Epithelial cell of proximal tubule (primary cell): ENCODE results near the gene EGFL8. TPM values are rescaled to one million over a fixed set of nuclear protein-coding genes. Genes with fewer than 3 reads are reported as not detected.

Experiments
- DNase-seq: peaks from one replicate; pipeline ENCODE4 v3.0.0-alpha.2; 2011; ENCODE audit warnings: low read depth
- H3K4me3 ChIP-seq: 2 replicates; pipeline ENCODE4 v1.5.1; 2011; ENCODE audit warnings: low read depth, mild to moderate bottlenecking, low read length
- total RNA-seq: library from RNA; depleted of rRNA; stranded (reverse); fragments of >200 nt; gene quantifications from 2 replicates; pipeline ENCODE4 v1.2.3, GENCODE V29; 2015
- TF ChIP-seq, protein P1 (sequence below): conservative IDR thresholded peaks from 2 replicates; pipeline ENCODE4 v1.5.1; 2012; ENCODE audit warnings: low read depth, mild to moderate bottlenecking, low read length

Gene EGFL8
- total RNA-seq = 3.1 and 6.5 TPM in 2 replicates

DNA sequence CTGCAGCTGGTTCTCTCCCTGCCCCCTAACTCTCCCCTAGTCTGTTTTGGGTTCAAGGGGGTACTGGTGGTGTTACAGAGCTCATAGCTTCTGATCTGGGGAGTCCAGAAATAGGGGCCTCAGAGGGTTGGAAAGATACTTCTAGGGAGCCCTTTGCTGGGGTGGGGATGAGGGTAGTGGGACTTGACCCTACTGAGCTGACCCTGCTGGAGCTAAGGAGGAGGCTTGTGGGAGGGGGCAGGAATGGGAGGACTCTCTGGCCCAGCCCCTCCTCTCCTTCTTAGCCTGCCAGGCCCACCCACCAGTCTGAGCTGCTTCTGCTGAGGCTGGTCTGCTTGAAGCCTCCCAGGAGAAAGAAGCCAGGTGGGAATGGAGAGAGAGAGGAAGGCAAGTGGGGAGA lies at the start of gene EGFL8:
TSS of gene EGFL8 (plus strand) at position 301 of the 400 bp plus-strand sequence. CDS start 1,571 bp downstream, outside the sequence.
- no peak within 1 kb of the TSS for H3K4me3 ChIP-seq
- TF ChIP-seq, protein P1, sequence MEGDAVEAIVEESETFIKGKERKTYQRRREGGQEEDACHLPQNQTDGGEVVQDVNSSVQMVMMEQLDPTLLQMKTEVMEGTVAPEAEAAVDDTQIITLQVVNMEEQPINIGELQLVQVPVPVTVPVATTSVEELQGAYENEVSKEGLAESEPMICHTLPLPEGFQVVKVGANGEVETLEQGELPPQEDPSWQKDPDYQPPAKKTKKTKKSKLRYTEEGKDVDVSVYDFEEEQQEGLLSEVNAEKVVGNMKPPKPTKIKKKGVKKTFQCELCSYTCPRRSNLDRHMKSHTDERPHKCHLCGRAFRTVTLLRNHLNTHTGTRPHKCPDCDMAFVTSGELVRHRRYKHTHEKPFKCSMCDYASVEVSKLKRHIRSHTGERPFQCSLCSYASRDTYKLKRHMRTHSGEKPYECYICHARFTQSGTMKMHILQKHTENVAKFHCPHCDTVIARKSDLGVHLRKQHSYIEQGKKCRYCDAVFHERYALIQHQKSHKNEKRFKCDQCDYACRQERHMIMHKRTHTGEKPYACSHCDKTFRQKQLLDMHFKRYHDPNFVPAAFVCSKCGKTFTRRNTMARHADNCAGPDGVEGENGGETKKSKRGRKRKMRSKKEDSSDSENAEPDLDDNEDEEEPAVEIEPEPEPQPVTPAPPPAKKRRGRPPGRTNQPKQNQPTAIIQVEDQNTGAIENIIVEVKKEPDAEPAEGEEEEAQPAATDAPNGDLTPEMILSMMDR = no peak
- DNase-seq = no peak

DNA sequence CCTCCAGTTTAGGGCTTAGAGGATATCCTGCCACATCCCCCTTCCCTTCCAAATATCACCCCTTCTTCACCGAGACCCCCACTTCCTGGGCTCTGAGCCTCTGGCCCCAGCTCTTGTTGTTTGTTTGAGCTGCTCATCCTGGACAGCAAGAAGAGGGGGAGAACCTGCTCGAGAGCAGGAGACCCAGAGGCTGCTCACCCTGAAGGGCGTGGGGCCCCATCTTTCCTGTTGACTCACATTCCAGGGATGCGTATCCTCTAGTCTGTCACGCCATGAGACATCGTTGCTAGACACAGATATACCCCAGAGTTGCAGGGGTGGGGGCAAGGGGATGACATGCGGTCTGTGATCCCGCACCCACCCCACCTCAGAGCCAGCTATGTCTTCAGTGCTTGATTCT lies 49.6 kb upstream of the EGFL8 start:
- TF ChIP-seq, protein P1 = no peak
- DNase-seq = no peak
- H3K4me3 ChIP-seq = no peak overlapping the region

DNA sequence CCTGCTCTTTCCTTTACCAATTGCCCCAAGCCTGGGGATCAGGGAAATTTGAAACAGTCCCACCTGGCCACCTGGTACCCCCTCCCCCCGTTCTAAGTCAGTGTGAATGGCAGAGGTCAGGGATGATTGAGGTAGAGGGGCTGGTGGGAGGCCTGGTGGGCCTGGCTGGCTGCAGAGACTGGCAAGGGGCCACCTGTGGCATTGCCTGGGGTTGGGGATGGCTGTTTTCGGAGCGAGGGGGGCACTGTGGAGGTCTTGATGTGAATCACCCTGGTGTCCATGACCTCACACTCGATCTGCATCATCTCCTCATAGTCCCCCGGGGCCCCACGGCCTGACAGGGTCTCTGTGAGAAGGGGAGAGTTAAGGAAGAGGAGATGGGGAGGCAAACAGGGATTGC lies 48.8 kb upstream of the EGFL8 start:
- TF ChIP-seq, protein P1 = no peak
- no peak overlapping the region for H3K4me3 ChIP-seq
- no peak for DNase-seq

DNA sequence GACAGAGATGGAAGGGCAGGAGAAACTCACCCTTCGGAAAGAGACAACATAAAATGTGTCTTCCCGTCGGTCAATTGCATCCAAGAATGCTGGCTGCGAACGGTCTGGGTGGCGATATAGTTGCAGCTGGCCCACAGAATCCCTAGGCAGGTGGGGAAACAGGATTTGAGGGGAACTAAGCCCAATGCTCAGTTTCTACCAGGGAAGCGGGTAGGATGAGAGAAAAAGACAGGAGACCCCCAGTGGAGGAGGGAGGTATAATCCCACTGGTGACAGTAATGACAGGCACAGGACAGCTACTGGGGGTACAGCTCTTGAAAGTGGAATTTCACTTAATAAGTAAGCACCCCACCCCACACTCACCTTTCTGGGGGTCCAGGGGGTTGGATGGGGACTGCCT lies 47.7 kb upstream of the EGFL8 start:
- TF ChIP-seq, protein P1 = peak; percentile 41
- no peak for DNase-seq
- no peak overlapping the region for H3K4me3 ChIP-seq

DNA sequence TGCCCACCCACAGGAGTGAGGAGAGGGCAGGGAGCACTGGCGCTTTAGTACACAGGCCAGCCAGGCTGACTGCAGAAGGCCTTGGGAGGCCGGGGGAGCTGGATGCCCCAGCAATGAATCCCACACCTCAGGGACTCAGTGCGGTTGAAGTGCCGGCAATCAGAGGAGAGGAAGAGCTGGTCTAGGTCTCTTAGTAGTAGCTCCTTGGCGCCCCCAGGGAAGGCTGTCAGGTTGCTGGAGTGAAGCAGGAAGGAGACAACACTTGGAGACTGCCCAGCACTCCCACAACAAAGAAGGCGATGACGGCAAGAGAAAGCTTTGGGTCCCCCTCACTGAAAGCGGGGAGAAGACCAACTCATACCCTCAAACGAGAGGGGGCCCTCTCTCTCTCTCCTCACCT lies 46.9 kb upstream of the EGFL8 start:
- TF ChIP-seq, protein P1 = no peak
- H3K4me3 ChIP-seq = no peak overlapping the region
- no peak for DNase-seq

DNA sequence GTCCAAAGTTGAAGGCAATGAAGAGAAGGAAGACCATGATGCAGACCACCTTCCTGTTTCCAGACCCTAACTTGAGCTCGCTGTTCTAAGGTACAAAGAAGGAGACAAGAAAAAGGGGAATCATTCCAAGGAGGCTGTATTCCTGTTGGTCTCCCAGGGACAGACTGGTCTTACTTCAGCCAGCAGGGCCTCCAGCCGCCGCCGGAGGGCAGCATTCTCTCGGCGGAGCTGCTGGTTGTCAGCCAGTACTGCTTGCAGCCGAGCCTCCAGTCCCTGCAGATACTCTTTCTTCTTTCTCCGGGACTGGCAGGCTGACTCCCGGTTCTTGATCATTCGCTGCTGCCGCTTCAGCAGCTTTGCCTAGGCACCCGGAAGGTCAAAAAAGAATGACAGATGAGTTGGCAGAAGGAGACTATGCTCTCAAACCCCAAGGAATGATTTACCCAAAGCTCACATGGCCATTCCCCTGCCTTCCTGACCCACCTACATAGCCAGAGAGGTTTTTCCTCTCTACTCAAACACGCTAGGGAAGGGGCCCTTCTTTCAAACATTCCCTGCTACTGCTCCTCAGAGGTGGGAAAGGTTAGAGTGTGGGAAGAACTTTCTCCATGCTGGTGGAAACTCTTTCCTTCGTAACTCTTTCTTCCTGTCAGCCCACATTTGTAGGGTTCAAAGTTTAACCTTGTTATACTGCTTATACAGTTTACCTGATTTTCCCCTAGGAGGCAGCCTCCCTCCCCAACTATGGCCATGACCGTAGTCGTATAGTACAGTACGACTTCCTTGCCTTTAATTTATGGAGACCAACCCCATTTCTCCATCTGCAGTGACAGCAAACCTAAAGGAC lies 45.4 kb upstream of the EGFL8 start:
- peak; percentile 37 for DNase-seq
- TF ChIP-seq, protein P1 = peak; percentile 92
- H3K4me3 ChIP-seq = no peak overlapping the region
